ENCODE data around the gene IGFBP6.

The IGFBP6 gene

DNA sequence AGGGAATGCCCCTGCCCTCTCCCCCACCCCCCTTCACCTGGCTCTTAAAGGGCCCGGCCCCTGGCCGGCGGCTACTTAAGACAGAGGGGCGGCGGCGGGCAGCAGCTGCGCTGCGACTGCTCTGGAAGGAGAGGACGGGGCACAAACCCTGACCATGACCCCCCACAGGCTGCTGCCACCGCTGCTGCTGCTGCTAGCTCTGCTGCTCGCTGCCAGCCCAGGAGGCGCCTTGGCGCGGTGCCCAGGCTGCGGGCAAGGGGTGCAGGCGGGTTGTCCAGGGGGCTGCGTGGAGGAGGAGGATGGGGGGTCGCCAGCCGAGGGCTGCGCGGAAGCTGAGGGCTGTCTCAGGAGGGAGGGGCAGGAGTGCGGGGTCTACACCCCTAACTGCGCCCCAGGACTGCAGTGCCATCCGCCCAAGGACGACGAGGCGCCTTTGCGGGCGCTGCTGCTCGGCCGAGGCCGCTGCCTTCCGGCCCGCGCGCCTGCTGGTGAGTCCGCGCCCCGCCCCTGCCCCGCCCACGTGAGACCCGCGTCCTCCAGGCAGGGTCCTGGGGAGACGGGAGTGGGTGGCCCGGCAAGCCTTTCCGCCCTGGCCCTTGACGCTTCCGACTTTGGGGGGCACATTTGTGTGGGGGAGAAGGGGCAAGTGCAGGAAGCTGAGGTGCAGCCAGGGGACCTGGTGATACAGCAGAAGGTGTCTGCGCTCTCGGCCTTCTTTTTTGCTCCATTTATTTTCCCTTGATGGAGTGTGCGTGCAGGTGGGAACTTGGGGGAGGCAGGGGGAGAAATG lies at the start of gene IGFBP6:
IGFBP6 (plus strand) TSS at position 104 of the 790 bp plus-strand sequence; CDS start at position 155, 51 bp downstream.
- peak; percentile 77 for DNase-seq

DNA sequence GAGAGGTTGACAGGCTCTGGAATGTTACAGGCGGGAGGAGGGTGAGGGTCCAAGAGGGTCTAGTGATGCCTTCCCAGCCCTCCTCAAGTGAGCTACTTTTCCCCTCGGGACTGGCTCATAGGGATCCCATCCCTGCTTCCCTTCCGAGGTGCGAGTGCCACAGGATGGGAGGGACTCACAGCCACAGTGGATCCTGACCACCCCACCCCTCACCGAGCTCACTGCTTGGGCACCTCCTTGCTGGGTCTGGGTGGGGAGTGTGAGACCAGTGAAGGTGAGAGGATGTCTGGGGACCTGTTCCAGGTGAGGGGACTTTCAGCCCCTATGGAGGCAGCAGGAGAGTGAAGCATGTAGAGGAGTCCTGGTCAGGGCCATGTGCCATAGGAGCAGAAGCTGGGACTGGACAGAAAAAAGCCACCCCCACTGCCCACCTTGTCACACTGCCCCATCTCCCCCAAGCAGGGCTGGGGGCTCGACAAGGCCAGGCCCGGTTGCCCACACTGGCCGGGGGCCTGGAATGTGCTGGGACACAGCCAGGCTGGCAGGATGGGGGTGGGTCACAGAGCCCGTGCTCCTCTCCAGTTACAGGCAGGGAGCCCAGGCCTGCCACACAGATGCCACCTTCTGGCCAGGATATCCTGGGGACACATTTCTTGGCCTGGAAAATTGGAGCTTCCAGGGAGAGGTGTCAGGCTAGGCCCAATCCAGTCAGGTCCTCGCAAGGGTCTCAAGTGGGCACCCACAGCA lies 49.3 kb upstream of the IGFBP6 start:
- peak; percentile 65 for DNase-seq

DNA sequence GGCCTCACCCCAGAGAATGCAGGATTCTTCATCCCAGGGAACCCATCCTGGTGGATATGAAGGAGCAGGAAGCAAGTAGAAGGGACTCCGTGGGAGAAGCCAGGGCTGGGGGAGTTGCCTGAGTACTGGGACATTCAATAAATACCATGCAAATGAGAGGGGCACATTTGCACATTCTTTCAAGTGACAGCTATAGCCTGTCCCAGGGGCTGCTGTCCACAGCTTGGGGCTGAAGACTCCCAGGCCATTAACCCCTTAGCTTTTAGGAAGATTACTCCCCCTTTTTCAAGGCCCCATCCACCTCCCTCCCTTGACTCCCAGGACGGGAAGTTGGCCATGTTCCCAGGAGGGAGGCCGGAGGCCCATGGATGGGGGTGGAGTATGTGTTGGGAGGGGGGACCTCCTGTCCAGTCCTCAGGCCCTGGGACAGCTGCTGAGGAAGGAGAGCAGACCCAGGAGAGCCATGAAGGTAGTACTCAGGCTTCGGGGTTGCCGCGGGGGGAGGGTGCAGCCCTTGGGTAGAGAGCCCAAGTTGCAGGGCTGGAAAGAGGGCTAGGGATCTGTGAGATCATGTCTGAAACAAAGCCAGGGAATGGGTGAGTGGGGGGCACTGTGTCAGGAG lies 48.6 kb upstream of the IGFBP6 start:
- no peak for DNase-seq

- peak; percentile 43 for DNase-seq
These were observed 47.7 kb upstream of the IGFBP6 start, which contains the start of gene TNS2 for GRCh38 chr12:53049571-53050318. TSS of gene TNS2 (plus strand) at chr12:53050065. CDS start at chr12:53050186, 121 bp downstream.

DNA sequence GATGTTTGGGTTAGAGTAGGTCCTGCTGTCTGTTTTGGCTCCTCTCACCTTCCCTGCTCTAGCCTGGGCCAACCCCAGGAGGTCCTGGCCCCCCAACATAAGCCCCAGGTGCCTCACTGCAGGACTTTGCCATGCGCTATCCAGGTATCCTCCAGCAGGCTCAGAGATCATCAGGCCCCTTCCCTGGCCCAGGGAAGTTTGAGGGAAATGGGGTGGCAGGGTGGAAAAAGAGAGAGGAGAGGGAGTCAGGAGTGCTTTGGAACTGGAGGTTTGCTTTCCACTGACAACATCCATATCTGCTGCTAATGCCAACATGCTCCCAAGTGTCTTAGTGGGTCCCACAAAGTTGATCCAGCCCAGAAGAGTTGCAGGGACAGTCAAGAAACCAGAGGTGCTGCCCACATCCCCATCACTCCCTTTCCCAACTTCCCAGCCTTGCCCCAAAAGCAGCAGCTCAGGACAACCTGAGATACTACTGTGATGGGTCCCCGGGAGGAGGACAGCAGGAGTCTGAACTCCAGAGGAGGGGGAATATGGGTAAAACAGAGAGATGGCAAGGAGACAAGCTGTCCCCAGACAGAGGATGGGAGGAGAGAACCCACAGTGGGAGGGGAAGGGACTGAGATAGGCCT lies 46.9 kb upstream of the IGFBP6 start:
- no peak for DNase-seq

GRCh38 chr12:53051058-53051880 lies 46.2 kb upstream of the IGFBP6 start:
- DNase-seq = peak; percentile 82

- DNase-seq = no peak
These were observed 45.5 kb upstream of the IGFBP6 start for GRCh38 chr12:53051881-53052412.

DNA sequence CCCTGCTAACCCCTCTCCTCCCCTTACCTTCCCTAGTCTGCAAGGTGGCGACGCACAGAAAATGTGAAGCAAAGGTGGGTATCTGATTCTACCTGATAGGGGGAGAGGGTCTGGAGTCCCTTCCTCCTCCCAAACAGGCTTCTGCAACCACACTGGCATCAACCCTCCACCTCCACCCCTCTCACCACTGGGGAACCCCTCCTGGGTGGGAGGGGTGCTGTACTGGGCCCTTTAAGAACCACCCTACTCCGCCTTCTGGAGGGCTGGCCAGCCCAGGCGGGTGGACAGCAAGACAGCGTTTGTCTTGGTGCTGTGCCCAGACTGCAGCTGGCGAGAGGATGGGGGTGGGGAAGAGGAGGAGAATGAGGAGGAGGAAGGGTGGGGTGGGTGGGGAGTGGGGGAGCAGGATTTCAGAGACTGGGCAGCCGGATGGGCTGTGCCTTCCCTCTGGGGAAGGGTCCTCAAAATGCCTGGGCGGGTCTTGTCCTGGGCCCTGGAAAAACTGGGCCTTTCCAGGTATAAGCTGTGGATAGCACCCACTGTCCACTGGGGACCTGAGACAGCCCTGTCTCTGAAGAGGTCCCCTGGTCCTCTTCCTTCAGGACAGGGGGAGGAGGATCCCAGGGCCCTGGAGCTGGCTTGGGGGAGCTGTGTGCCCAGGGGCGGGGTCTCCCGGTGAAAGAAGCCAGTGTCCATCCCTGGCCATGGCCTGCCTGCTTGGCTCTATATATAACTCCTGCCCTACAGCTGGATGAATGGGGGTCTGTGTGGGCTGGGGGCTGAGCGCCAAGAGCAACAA lies 44.8 kb upstream of the IGFBP6 start:
- peak; percentile 8 for DNase-seq

GRCh38 chr12:53053218-53054111 lies 44.0 kb upstream of the IGFBP6 start:
- DNase-seq = peak; percentile 45

GRCh38 chr12:53054112-53054878 lies 43.2 kb upstream of the IGFBP6 start:
- peak; percentile 95 for DNase-seq

DNA sequence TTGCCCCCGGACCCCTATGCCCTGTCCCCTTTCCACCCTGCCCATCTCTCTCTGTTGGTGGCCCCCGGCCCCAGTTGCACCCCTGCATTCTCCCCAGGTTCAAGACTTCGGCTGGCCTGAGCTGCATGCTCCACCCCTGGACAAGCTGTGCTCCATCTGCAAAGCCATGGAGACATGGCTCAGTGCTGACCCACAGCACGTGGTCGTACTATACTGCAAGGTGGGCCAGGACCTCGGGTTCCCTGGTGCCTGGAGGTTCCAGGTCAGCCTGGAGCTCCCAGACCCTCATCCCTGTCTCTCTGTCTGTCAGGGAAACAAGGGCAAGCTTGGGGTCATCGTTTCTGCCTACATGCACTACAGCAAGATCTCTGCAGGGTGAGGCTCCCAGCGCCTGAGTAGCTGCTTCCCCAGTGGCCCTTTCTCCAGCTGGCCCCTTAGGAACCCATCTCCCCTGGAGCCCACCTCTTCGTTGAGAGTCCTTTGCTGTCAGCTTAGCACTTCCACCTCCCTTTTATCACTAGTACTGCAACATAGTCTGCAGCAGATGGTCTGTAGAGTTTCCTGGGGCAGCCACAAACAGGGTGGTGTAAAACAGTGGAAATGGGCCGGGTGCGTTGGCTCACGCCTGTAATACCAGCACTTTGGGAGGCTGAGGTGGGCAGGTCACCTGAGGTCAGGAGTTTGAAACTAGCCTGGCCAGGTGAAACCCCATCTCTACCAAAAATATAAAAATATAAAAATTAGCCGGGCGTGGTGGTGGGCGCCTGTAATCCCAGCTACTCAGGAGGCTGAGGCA lies 41.8 kb upstream of the IGFBP6 start:
- no peak for DNase-seq

DNA sequence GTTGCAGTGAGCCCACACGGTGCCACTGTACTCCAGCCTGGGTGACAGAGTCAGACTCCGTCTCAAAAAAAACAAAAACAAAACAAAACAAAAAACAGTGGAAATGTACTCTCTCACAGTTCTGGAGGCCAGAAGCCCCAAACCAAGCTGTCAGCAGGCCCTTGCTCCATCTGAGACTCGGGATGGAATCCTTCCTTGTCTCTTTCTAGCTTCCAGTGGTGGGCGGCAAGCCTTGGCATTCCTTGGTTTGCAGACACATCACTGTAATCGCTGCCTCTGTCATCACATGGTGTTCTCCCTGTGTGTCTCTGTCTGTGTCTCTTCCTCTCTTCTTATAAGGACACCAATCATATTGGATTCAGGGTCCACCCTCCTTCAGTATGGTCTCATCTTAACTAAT lies 41.2 kb upstream of the IGFBP6 start:
- DNase-seq = no peak

DNA sequence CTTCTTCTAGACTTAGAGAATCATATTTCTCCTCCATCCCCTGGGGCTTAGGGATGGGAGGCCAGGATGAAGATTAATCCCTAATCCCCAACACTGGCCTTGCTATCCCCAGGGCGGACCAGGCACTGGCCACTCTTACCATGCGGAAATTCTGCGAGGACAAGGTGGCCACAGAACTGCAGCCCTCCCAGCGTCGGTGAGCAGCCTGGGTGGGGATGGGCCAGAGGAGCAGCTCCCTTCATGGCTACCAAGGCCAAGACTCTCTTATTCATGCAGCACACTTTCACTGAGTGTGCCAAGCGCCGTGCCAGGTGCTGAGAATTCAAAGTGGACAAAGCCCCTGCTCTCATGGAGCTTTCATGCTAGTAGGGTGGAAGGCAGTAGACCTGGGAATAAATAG lies 40.6 kb upstream of the IGFBP6 start:
- DNase-seq = no peak

DNA sequence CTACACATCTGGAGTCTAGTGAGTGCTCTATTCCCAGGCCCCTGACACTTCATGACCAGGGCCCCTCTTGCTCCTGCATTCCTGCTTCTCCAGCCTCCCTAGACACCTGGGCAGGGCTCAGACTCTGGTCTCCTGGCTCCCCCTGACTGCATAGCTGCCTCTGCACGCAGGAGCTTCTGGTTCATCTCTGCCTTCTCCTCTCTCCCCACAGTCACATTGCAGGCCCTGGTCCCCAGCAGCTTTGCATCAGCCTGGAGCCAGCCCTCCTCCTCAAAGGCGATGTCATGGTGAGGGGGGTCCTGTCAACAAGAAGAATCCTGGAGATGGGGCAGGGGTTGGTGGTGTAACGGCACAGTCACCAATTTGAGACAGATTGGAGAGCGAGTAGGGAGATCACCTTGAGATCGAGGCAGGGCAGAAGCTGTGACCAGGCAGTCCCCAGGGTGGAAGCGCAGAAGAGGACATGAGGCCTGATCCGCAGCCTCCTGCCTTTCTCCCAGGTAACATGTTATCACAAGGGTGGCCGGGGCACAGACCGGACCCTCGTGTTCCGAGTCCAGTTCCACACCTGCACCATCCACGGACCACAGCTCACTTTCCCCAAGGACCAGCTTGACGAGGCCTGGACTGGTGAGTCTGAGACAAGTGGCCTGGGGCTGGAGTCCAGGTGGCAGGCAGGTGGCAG lies 39.5 kb upstream of the IGFBP6 start:
- DNase-seq = no peak

DNA sequence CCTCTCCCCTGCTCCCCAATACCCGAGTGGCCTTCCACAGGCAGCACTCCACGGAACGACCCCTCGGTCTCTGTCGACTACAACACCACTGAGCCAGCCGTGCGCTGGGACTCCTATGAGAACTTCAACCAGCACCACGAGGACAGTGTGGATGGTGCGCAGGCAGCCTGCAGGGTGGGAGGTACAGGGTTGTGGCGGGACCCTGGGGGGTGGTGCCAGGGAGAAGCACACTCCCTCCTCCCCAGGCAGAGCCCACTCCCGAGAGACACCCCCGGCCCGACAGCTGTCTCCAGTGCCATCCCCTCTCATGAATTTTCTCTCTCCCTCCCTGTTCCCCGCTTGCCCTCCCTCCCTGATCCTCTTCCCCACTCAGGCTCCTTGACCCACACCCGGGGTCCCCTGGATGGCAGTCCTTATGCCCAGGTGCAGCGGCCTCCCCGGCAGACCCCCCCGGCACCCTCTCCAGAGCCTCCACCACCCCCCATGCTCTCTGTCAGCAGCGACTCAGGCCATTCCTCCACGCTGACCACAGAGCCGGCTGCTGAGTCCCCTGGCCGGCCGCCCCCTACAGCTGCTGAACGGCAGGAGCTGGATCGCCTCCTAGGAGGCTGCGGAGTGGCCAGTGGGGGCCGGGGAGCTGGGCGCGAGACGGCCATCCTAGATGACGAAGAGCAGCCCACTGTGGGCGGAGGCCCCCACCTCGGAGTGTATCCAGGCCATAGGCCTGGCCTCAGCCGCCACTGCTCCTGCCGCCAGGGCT lies 38.6 kb upstream of the IGFBP6 start:
- DNase-seq = no peak

GRCh38 chr12:53059434-53060063 lies 37.9 kb upstream of the IGFBP6 start:
- no peak for DNase-seq

All from retina (tissue), 1 donor.